K562 (cell line): ENCODE data around the gene PLCG2. TPM values are rescaled to one million over a fixed set of nuclear protein-coding genes. Genes with fewer than 3 reads are reported as not detected.

Experiments used
- CBX5 ChIP-seq: IDR thresholded peaks from 2 replicates; pipeline ENCODE4 v1.6.1; 2014; ENCODE audit warnings: low read depth, borderline replicate concordance
- ERF ChIP-seq: fragments of 450-650 bp; formaldehyde crosslinking; IDR thresholded peaks from 2 replicates; pipeline ENCODE4 v1.4.0; 2020; ENCODE audit warnings: mild to moderate bottlenecking, mixed read lengths
- ETV1 ChIP-seq: fragments of 450-650 bp; conservative IDR thresholded peaks from 2 replicates; pipeline ENCODE4 v1.6.1; 2016; ENCODE audit warnings: missing genetic modification characterization, control low read depth, low read depth, missing compliant biosample characterization
- MAZ ChIP-seq, 2 experiments: fragments of 450-650 bp in 1 of 2; sonication (generic) in 1 of 2; formaldehyde crosslinking; IDR thresholded peaks in 1 of 2; conservative IDR thresholded peaks in 1 of 2; 2 replicates each; pipeline versions ENCODE4 v1.4.0 to v1.5.0; 2020; ENCODE audit warnings: mild to moderate bottlenecking in 1 of 2, missing genetic modification reagents in 1 of 2
- ZSCAN29 ChIP-seq: fragments of 450-650 bp; IDR thresholded peaks from 2 replicates; pipeline ENCODE4 v1.6.1; 2017
- polyA plus RNA-seq, 8 experiments: library from polyadenylated mRNA; depleted of rRNA in 4 of 8; stranded (reverse) in 5 of 8; unstranded in 3 of 8; fragments of >200 nt; fragmentation: Nextera tagmentation in 2 of 8; fragmentation: Illumina TruSeq in 1 of 8; extraction: Ambion mirVana in 2 of 8; extraction: Trizol in 1 of 8; gene quantifications; 2 replicates each; pipeline versions ENCODE4 v1.2.1 to v1.2.3, GENCODE V29; 2011 to 2014; ENCODE audit warnings: inconsistent platforms in 1 of 8, missing spikeins in 1 of 8
- total RNA-seq, 7 experiments: library from RNA; depleted of rRNA in 6 of 7; stranded (reverse); fragments of >200 nt in 6 of 7; fragmentation: Illumina TruSeq in 2 of 7; extraction: Trizol in 2 of 7; gene quantifications; 2 replicates each; pipeline versions ENCODE4 v1.2.1 to v1.2.3, GENCODE V29; 2011 to 2021; ENCODE audit warnings: low replicate concordance in 1 of 7
- TF ChIP-seq, protein P1 (sequence below): fragments of 450-650 bp; formaldehyde crosslinking; IDR thresholded peaks from 2 replicates; pipeline ENCODE4 v1.4.0; 2020; ENCODE audit warnings: mild to moderate bottlenecking, mixed read lengths
- TF ChIP-seq, protein P2 (sequence below), 2 experiments: fragments of 450-650 bp; IDR thresholded peaks; 2 replicates each; pipeline ENCODE4 v1.6.1; 2016
- TF ChIP-seq, protein P3 (sequence below): fragments of 450-650 bp; IDR thresholded peaks from 2 replicates; pipeline ENCODE4 v1.6.1; 2016; ENCODE audit warnings: missing biosample characterization, missing genetic modification characterization
- TF ChIP-seq, protein P4 (sequence below): fragments of 450-650 bp; IDR thresholded peaks from 2 replicates; pipeline ENCODE4 v1.6.1; 2016; ENCODE audit warnings: mild to moderate bottlenecking, moderate library complexity

The PLCG2 gene
- total and polyA plus RNA-seq, 9 of the 15 experiments (the other 6 are each of a cell fraction or from before 2014, with no cell fraction given), result 0.94 to 7.1 (median 3.1) TPM

DNA sequence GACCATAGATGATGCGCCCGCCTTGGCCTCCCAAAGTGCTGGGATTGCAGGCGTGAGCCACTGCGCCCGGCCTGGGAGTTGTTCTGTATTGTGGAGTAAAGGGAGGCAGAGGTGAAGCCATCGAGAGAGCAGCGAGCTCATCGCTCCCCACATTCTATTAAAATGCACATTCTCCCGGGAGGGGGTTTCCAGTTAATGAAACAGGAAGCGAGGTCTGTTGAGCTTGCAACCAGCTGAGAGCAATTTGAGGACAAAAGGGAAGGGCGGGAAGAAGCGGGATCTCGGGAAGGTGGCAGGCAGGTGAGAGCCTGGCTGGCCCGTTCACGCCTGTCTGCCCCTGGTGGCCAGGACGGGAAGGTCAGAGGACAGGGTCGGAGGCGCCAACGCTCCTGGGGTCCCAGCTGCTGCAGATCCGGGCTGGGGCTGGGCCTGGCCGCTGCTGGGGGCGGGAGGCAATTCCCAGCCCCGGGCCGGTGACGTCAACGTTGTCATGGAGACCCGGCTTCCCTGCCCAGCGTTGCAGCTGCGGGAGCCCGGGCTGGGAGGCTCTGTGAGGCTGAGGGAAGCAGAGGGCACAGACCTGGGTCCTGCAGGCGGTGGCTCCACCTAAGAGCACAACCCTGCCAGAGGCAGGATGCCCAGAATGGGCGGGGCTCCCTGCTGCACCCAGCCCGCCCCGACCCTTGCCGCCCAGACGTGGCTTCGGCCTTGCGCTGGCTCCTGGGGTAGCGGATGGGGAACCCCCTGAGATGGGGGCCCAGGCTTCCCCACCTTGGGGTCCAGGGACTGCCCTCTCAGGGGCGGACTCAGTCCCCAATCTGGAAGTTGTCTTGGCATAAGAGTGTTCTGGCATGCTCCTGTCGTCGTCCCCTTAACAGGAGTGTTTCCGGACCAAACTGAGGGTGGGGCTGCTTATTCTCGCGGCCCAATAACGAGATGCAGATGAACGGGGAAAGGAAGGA is 48.7 kb upstream of the PLCG2 start (continued):
- no peak for TF ChIP-seq CBX5
- TF ChIP-seq MAZ (CRISPR knock-in tag; conservative IDR thresholded peaks at IDR 0.05 in 1 of 2, IDR thresholded peaks at IDR 0.05 in 1 of 2), result no peak
- TF ChIP-seq ERF, result no peak
- no peak for TF ChIP-seq ETV1 (tag)
- TF ChIP-seq, protein P1, sequence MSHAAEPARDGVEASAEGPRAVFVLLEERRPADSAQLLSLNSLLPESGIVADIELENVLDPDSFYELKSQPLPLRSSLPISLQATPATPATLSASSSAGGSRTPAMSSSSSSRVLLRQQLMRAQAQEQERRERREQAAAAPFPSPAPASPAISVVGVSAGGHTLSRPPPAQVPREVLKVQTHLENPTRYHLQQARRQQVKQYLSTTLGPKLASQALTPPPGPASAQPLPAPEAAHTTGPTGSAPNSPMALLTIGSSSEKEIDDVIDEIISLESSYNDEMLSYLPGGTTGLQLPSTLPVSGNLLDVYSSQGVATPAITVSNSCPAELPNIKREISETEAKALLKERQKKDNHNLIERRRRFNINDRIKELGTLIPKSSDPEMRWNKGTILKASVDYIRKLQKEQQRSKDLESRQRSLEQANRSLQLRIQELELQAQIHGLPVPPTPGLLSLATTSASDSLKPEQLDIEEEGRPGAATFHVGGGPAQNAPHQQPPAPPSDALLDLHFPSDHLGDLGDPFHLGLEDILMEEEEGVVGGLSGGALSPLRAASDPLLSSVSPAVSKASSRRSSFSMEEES (CRISPR knock-in tag), result no peak
- TF ChIP-seq, protein P2, sequence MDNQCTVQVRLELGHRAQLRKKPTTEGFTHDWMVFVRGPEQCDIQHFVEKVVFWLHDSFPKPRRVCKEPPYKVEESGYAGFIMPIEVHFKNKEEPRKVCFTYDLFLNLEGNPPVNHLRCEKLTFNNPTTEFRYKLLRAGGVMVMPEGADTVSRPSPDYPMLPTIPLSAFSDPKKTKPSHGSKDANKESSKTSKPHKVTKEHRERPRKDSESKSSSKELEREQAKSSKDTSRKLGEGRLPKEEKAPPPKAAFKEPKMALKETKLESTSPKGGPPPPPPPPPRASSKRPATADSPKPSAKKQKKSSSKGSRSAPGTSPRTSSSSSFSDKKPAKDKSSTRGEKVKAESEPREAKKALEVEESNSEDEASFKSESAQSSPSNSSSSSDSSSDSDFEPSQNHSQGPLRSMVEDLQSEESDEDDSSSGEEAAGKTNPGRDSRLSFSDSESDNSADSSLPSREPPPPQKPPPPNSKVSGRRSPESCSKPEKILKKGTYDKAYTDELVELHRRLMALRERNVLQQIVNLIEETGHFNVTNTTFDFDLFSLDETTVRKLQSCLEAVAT (IDR thresholded peaks at IDR 0.05), result no peak
- no peak for TF ChIP-seq ZSCAN29
- TF ChIP-seq, protein P3, sequence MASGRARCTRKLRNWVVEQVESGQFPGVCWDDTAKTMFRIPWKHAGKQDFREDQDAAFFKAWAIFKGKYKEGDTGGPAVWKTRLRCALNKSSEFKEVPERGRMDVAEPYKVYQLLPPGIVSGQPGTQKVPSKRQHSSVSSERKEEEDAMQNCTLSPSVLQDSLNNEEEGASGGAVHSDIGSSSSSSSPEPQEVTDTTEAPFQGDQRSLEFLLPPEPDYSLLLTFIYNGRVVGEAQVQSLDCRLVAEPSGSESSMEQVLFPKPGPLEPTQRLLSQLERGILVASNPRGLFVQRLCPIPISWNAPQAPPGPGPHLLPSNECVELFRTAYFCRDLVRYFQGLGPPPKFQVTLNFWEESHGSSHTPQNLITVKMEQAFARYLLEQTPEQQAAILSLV (tag), result no peak
- TF ChIP-seq, protein P4, sequence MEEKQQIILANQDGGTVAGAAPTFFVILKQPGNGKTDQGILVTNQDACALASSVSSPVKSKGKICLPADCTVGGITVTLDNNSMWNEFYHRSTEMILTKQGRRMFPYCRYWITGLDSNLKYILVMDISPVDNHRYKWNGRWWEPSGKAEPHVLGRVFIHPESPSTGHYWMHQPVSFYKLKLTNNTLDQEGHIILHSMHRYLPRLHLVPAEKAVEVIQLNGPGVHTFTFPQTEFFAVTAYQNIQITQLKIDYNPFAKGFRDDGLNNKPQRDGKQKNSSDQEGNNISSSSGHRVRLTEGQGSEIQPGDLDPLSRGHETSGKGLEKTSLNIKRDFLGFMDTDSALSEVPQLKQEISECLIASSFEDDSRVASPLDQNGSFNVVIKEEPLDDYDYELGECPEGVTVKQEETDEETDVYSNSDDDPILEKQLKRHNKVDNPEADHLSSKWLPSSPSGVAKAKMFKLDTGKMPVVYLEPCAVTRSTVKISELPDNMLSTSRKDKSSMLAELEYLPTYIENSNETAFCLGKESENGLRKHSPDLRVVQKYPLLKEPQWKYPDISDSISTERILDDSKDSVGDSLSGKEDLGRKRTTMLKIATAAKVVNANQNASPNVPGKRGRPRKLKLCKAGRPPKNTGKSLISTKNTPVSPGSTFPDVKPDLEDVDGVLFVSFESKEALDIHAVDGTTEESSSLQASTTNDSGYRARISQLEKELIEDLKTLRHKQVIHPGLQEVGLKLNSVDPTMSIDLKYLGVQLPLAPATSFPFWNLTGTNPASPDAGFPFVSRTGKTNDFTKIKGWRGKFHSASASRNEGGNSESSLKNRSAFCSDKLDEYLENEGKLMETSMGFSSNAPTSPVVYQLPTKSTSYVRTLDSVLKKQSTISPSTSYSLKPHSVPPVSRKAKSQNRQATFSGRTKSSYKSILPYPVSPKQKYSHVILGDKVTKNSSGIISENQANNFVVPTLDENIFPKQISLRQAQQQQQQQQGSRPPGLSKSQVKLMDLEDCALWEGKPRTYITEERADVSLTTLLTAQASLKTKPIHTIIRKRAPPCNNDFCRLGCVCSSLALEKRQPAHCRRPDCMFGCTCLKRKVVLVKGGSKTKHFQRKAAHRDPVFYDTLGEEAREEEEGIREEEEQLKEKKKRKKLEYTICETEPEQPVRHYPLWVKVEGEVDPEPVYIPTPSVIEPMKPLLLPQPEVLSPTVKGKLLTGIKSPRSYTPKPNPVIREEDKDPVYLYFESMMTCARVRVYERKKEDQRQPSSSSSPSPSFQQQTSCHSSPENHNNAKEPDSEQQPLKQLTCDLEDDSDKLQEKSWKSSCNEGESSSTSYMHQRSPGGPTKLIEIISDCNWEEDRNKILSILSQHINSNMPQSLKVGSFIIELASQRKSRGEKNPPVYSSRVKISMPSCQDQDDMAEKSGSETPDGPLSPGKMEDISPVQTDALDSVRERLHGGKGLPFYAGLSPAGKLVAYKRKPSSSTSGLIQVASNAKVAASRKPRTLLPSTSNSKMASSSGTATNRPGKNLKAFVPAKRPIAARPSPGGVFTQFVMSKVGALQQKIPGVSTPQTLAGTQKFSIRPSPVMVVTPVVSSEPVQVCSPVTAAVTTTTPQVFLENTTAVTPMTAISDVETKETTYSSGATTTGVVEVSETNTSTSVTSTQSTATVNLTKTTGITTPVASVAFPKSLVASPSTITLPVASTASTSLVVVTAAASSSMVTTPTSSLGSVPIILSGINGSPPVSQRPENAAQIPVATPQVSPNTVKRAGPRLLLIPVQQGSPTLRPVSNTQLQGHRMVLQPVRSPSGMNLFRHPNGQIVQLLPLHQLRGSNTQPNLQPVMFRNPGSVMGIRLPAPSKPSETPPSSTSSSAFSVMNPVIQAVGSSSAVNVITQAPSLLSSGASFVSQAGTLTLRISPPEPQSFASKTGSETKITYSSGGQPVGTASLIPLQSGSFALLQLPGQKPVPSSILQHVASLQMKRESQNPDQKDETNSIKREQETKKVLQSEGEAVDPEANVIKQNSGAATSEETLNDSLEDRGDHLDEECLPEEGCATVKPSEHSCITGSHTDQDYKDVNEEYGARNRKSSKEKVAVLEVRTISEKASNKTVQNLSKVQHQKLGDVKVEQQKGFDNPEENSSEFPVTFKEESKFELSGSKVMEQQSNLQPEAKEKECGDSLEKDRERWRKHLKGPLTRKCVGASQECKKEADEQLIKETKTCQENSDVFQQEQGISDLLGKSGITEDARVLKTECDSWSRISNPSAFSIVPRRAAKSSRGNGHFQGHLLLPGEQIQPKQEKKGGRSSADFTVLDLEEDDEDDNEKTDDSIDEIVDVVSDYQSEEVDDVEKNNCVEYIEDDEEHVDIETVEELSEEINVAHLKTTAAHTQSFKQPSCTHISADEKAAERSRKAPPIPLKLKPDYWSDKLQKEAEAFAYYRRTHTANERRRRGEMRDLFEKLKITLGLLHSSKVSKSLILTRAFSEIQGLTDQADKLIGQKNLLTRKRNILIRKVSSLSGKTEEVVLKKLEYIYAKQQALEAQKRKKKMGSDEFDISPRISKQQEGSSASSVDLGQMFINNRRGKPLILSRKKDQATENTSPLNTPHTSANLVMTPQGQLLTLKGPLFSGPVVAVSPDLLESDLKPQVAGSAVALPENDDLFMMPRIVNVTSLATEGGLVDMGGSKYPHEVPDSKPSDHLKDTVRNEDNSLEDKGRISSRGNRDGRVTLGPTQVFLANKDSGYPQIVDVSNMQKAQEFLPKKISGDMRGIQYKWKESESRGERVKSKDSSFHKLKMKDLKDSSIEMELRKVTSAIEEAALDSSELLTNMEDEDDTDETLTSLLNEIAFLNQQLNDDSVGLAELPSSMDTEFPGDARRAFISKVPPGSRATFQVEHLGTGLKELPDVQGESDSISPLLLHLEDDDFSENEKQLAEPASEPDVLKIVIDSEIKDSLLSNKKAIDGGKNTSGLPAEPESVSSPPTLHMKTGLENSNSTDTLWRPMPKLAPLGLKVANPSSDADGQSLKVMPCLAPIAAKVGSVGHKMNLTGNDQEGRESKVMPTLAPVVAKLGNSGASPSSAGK, result peak; percentile 75
